Keratinocyte (primary cell): Measurements from ENCODE around the gene MAN1C1.

Experiments
- EZH2 ChIP-seq: IDR thresholded peaks from one replicate; pipeline ENCODE4 v1.6.1; 2012; ENCODE audit warnings: inconsistent platforms, mild to moderate bottlenecking, low read length, moderate library complexity
- TF ChIP-seq, protein P1 (sequence below), 3 experiments: IDR thresholded peaks in 1 of 3; conservative IDR thresholded peaks in 1 of 3; optimal IDR thresholded peaks in 1 of 3; 2 replicates in 2 of 3; 3 replicates in 1 of 3; pipeline versions ENCODE3 to v1.5.1; 2011; ENCODE audit warnings: low read length in 3 of 3, mild to moderate bottlenecking in 3 of 3, moderate library complexity in 2 of 3, control low read depth in 1 of 3, inconsistent platforms in 1 of 3; ENCODE audit not compliant: insufficient read depth in 2 of 3; ENCODE audit errors: extremely low read depth in 1 of 3

DNA sequence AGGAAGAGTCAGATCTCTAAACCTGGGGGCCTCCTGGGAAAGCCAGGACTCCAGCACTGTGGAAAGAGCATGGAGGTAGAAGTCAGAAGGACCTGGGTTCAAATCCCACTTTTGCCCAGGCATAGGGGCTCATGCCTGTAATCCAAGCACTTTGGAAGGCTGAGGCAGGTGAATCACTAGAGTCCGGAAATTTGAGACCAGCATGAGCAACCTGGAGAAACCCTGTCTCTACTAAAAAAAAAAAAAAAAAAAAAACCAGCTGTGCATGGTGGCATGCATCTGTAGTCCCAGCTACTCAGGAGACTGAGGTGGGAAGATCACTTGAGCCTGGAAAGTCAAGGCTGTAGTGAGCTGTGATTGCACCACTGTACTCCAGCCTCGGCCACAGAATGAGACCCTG, 41.4 kb upstream of the MAN1C1 start:
- TF ChIP-seq, protein P1, sequence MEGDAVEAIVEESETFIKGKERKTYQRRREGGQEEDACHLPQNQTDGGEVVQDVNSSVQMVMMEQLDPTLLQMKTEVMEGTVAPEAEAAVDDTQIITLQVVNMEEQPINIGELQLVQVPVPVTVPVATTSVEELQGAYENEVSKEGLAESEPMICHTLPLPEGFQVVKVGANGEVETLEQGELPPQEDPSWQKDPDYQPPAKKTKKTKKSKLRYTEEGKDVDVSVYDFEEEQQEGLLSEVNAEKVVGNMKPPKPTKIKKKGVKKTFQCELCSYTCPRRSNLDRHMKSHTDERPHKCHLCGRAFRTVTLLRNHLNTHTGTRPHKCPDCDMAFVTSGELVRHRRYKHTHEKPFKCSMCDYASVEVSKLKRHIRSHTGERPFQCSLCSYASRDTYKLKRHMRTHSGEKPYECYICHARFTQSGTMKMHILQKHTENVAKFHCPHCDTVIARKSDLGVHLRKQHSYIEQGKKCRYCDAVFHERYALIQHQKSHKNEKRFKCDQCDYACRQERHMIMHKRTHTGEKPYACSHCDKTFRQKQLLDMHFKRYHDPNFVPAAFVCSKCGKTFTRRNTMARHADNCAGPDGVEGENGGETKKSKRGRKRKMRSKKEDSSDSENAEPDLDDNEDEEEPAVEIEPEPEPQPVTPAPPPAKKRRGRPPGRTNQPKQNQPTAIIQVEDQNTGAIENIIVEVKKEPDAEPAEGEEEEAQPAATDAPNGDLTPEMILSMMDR (optimal IDR thresholded peaks at IDR 0.05 in 1 of 3, IDR thresholded peaks at IDR 0.05 in 1 of 3, conservative IDR thresholded peaks at IDR 0.05 in 1 of 3; ENCODE audit: extremely low read depth in 1 of 3, insufficient read depth in 2 of 3, low read length in 3 of 3) = no peak
- no peak for TF ChIP-seq EZH2
